CD4-positive, alpha-beta T cell treated with Interleukin-17A for 1 hour (primary cell): ENCODE measurements around the gene DLST.

Experiments used
- DNase-seq: peaks from one replicate; pipeline ENCODE4 v3.0.0-alpha.2; 2020

The DLST gene

GRCh38 chr14:74897642-74898041 is 15.9 kb downstream of the DLST start:
- DNase-seq: no peak

- no peak for DNase-seq
Observed at GRCh38 chr14:74898083-74898482, 16.4 kb downstream of the DLST start.

GRCh38 chr14:74898694-74899093 is 17.0 kb downstream of the DLST start:
- no peak for DNase-seq

- no peak for DNase-seq
Observed at GRCh38 chr14:74902941-74903705, 21.4 kb downstream of the DLST start.

GRCh38 chr14:74904635-74905503 is 23.2 kb downstream of the DLST start:
- DNase-seq: no peak

- DNase-seq: peak; percentile 79
Observed at GRCh38 chr14:74905595-74906142, 24.0 kb downstream of the DLST start.

GRCh38 chr14:74906925-74907521 is 25.3 kb downstream of the DLST start:
- DNase-seq: no peak

GRCh38 chr14:74907744-74908143 is 26.0 kb downstream of the DLST start:
- DNase-seq: no peak

GRCh38 chr14:74908861-74909341 is 27.2 kb downstream of the DLST start:
- no peak for DNase-seq

GRCh38 chr14:74909501-74909900 is 27.8 kb downstream of the DLST start:
- DNase-seq: no peak

GRCh38 chr14:74909911-74910310 is 28.2 kb downstream of the DLST start:
- DNase-seq: no peak

GRCh38 chr14:74910556-74910955 is 28.8 kb downstream of the DLST start:
- no peak for DNase-seq

GRCh38 chr14:74911221-74911620 is 29.5 kb downstream of the DLST start:
- DNase-seq: no peak

GRCh38 chr14:74911704-74912103 is 30.0 kb downstream of the DLST start:
- DNase-seq: no peak

- DNase-seq: no peak
Observed at GRCh38 chr14:74912111-74912510, 30.4 kb downstream of the DLST start.

- no peak for DNase-seq
Observed at GRCh38 chr14:74912801-74913200, 31.1 kb downstream of the DLST start.

GRCh38 chr14:74913393-74913910 is 31.7 kb downstream of the DLST start:
- no peak for DNase-seq

- peak; percentile 13 for DNase-seq
Observed at GRCh38 chr14:74913986-74914573, 32.4 kb downstream of the DLST start.

GRCh38 chr14:74915426-74915825 is 33.7 kb downstream of the DLST start:
- no peak for DNase-seq

- no peak for DNase-seq
Observed at GRCh38 chr14:74915826-74916225, 34.1 kb downstream of the DLST start.

GRCh38 chr14:74917178-74917543 is 35.4 kb downstream of the DLST start:
- no peak for DNase-seq

GRCh38 chr14:74917646-74918081 is 35.9 kb downstream of the DLST start:
- no peak for DNase-seq

- no peak for DNase-seq
Observed at GRCh38 chr14:74918380-74918779, 36.7 kb downstream of the DLST start.
